Activated CD4-positive, CD25-positive, alpha-beta regulatory T cell (primary cell): Measurements from ENCODE around the gene SLITRK2.

Experiments used
- DNase-seq, 4 experiments: peaks; one replicate each; lab custom pipeline; 2025; lab: John Stamatoyannopoulos, UW

SLITRK2 gene, protein sequence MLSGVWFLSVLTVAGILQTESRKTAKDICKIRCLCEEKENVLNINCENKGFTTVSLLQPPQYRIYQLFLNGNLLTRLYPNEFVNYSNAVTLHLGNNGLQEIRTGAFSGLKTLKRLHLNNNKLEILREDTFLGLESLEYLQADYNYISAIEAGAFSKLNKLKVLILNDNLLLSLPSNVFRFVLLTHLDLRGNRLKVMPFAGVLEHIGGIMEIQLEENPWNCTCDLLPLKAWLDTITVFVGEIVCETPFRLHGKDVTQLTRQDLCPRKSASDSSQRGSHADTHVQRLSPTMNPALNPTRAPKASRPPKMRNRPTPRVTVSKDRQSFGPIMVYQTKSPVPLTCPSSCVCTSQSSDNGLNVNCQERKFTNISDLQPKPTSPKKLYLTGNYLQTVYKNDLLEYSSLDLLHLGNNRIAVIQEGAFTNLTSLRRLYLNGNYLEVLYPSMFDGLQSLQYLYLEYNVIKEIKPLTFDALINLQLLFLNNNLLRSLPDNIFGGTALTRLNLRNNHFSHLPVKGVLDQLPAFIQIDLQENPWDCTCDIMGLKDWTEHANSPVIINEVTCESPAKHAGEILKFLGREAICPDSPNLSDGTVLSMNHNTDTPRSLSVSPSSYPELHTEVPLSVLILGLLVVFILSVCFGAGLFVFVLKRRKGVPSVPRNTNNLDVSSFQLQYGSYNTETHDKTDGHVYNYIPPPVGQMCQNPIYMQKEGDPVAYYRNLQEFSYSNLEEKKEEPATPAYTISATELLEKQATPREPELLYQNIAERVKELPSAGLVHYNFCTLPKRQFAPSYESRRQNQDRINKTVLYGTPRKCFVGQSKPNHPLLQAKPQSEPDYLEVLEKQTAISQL

DNA sequence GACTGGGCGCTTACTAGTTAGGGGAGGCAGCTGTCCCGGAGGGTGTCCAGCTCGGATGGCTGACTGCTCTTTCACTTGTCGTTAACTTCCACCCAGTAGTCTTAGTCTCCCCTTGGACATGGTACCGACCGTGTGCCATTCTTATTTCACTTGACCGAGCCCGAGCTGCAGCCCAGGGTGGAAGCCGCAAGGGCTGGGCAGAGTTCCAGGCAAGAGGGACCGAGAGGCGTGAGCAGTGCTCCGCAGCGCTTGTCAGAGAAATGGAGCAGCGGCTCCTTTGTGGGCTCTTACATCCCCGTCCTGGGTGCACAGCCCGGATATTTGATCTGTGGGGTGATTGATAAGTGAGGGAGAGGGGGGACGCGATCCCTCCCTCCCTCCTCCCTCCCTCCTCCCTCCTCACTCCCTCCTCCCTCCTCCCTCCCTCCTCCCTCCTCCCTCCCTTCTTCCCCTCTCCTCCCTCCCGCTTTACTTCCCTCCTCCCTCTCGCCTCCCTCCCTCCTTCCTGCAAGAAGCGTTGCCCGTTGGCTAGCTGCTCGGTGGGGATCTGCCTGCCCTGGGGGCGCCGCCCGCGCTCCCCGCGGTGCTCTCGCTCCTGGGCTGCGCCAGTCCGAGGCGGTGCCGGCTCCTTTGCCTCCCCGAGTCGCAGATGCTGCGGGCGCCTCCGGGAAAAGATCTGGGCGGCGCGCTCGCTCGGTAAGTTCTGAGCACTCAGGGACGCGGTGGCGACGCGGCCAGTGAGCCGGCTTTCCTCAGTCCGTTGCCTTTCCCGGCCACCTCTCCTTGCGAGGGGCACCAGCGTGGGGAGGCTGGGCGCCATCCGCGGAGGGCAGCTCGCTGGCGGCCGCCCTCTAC is at the start of gene SLITRK2:
SLITRK2 (plus strand) TSS at position 499 of the 855 bp plus-strand sequence. CDS start 4,597 bp downstream, outside the sequence.
- DNase-seq = no peak

DNA sequence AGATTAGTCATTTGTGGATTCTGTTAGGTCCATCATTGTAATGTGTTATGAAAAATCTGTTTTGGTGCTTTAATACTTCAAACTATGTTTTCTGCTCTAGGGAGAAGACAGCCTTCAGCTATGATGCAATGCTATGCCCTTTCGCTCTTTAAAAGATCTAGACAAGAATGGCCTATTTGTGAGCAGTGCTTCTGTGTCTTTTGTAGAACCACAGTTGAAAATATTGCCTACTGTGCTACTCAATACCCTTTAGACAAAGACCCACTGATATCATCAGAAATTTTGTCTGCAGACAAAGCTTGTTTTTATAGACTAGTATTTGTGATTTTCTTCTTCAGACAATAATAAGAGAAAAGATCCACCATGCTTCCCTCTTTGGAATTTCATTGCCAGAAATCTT is 44.6 kb upstream of the SLITRK2 start:
- DNase-seq = no peak

DNA sequence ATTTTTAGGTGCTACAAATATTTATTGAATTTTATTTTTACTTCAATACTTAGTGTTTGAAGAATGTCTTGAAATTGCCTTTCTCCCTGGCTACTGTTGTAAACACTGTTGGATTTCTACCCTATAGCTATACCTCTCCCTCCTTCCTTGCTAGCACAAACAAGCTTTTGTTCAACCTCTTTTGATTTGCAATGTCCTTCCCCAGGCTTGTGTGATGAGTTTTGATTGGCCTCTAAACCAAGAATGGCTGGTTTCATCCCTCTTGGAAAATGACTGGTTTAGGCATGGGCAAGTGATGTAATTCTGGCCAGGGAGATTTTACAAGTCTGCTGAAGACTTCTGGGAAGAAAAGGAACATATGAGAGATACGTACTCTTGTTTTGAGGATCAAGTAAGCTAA is 25.3 kb upstream of the SLITRK2 start:
- DNase-seq = no peak

DNA sequence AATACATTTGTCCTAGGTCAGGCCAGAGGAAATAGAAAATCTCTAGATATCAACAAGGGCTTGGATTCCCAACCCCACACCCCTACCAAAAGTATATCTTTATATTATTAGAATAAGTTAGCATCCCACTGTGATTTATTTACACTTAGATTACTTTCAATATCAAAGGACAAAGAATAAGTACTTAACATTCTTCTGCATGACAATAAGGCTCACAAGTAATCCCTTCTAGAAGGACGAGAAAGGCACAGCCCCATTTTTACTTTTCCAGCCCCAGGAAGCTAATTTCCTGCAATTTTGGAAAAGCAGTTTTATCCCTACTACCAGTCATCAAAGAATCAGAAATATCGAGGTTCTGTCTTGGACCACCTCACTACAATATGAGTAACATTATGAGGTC is 14.1 kb upstream of the SLITRK2 start:
- DNase-seq = no peak

DNA sequence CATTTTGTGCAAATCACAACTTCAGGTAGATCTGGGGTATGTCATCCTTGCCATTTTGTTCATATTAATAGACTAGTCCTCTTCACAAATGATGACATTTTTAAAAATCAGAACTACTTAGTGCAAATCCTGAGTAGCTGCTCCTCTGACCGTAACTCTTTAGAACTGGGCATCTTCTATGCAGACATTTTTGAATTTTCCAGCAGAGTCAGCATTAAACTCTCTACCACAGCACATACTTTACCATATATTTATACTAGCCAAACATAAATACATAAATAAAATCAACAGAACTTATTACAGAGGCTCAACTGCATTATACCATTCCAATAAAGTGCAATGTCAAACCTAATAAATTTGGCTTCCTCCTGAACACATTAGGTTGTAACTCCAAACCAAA is 4.5 kb upstream of the SLITRK2 start:
- no peak for DNase-seq

DNA sequence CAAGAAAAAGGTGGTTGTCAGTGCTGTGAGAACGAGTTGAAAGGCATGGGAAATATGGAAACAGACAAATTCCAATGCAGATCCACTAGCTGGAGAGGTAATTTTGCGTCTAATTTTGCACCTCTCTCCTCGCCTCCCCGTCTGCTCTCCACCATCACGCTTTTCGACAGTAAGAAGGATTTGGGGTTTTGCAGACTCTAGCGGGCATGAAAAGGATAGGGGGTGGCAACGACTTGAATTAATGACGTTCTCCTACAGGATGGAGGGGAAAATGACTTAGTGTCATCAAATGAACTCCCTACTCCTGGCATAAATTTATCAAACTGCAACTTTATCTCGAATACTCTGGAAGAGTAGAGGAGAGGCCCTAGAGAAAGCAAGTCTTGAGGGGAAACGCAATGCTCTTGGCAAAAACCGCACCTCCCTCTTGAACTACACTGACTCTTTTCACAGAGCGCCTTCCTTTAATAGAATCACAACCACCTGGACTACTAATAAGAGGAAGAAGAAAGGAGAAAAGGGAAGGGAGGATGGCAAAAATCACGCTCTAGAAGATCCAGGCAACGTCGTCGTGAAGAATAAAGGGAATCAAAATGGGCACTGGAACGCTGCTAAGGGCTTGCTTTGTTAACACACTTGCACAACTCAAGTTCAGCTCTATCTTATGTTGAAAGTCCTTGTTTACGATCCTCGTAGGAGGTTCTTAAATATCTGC is 871 bp upstream of the SLITRK2 start:
- no peak for DNase-seq

DNA sequence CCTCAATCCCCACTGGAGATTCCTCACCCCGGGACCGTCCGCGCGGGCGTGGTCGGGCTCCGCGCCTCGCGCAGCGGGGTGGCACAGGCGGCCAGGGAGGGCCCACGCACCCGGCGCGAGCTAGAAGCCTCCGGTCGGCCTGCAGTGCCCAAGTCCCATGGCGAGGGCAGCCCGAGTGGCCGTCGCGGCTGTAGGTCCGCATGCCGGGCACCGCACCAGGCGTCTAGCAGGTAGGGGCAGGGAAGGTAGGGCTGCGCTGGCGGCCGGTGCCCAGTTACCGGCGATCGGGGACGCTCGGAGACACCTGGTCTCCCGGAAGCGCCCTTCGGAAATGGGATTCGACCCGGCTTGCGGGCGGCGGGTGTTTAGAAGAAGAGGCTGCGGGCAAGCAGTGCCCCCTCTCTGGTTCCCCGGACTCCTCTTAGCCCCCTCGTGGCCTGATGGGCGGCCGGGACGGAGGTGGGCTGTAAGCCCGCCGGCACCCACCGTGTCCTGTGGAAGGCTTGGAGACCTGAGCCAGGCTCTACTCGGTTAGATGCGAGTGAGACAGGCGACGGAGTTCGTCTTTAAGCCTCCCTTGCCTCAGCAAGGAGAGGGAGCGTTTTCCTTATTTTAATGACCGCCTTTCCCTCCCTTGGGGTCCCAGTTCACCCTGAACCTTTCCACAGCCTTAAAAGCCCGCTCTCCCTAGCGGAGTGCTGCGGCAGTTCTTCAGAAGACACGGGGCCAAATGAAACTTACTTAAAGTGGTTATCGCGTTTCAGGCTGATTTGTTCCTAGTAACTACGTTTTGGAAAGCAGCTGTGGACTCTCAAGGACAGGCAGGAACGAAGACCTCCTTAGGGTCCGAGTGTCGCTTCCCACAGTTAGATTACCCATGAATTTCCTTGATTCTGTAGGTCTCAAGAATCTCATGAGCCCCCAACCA is 821 bp downstream of the SLITRK2 start:
- DNase-seq = no peak

DNA sequence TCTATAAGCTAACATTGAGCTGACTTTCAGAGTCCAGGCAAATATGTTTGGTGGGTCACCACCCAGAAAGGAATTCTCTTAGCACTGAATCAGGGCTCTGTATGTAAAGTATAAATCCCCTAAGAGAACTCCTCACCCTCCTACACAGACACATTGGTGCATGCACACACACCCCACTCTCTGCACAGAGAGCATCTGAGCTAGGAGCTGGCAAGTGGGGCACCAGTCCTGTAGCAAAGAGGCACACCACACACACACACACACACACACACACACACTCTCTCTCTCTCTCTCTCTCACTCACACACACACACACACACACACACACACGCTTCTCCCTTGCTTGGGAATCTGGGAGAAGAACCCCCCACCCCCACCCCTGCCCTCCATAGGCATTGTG is 3.2 kb downstream of the SLITRK2 start:
- DNase-seq = no peak

DNA sequence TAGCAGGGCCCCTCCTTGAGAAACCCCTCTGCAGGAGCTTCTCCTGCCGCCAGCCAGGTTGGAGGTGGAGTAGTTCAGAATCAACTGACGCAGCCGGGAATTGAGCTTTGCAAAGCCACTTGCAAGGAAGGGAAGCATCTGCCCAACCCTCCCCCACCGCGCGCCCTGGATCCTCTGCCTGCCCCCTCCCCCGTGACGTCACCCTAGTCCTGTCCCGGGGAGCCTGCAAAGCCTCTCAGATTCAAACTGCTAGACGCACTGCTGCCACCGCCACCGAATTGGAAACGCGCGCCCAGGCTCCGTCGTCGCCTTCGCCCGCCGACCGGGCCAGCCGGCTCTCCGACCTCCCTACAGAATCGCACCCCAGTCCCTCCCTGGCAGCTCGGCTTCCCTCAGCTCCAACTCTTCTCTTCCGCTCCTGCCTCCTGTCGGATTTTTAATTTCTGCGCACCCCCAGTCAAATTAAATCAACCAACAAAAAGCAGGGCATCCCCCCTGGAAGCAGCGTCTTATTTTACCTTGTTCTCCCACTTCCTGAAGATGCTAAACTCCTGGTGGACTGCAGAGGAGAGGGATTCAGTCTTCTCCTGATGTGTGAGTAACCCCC is 3.8 kb downstream of the SLITRK2 start:
- DNase-seq = no peak

DNA sequence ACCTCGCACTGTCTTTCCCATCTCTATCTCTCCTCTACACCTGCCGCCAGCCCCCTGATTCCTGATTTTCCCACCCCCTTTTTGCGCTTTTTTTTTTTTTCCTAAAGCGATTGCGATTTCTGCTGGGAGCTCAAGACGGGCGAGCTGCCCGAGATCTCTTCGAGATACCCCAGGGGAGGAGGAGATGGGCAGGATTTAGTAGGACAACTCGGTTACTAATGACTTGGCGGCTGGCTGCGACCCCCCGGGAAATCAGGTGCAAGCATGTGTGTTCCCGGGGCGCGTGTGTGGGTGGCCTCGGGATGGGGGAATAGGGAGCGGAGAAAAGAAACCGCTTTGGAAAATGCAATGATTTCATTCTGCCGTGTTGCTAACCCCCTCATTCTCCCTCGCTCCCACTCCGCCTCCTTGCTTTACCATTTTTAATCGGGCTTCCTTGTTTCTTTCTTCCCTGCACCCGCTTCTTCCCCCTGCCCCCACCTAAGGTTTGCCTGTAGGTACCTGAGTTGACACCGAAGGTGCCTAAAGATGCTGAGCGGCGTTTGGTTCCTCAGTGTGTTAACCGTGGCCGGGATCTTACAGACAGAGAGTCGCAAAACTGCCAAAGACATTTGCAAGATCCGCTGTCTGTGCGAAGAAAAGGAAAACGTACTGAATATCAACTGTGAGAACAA is 4.4 kb downstream of the SLITRK2 start:
- DNase-seq = no peak

DNA sequence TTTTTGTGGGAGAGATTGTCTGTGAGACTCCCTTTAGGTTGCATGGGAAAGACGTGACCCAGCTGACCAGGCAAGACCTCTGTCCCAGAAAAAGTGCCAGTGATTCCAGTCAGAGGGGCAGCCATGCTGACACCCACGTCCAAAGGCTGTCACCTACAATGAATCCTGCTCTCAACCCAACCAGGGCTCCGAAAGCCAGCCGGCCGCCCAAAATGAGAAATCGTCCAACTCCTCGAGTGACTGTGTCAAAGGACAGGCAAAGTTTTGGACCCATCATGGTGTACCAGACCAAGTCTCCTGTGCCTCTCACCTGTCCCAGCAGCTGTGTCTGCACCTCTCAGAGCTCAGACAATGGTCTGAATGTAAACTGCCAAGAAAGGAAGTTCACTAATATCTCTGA is 5.5 kb downstream of the SLITRK2 start:
- DNase-seq = no peak

DNA sequence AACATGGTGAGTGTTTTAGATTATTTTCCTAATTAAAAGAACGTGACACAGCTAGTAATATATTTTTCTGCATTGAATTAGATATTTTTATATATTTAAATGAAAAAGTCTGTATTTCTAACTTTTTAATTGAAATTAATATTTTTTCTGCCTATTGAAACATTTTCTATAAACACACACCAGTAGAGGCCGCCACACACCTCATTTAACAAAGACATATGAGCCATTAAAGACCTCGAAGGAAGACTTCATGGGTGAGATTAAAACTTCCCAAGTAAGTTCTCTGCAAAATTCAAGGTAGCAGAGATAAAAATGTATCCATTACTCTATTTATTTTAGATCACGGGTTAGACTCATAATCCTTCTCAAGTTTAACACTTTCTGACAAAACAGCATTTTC is 8.3 kb downstream of the SLITRK2 start:
- no peak for DNase-seq

DNA sequence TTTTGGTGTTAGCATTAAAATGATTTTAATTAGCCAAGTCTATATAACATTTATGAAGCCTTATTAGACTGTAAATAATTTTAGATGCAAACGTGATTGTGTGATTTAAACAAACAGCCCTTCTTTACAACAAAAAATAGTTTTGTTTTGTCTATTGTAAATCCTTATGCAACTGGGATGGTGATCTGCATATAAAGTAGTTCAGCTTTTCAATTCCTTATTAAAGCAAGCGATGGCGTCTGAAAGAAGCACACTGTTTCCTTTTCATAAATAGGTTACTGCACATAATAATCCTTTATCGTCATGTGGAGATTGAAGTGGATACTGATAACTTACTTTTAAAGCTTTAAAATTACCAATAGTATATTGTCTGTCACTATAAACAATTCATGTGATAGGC is 8.8 kb downstream of the SLITRK2 start:
- DNase-seq = no peak

DNA sequence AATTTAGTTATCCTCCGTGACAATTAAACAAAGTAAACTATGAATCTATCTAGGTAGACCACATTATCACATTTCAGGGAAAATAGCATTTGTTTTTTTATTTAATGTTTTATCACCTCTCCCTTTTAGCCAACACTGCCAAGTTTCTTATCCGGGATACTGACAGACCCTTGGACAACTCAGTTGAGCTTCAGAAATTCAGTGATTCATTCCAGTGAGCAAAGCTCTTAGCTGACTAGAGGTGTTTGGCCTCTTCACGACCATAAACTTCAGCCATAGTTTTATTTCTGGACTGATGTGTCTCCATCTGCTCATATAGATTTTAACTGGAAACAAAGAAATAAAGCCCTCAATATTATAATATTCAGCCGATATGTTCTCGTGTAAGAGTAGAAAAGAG is 15.2 kb downstream of the SLITRK2 start:
- DNase-seq = no peak

DNA sequence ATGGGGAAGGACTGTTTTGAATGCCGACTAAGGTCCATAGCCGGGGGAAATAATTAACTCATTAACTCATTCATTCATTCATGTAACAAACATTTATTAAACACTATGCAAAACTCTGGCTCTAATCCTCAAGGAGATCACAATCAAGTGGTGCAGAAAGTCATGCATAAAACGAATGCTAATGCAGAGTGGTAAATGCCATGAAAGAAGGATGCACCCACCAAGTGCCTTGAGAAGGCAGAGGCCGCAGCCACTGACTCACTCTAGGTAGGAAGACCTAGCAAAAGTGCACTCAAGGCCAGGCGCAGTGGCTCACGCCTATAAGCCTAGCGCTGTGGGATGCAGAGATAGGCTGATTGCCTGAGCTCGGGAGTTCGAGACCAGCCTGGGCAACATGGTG is 22.9 kb downstream of the SLITRK2 start:
- DNase-seq = no peak

DNA sequence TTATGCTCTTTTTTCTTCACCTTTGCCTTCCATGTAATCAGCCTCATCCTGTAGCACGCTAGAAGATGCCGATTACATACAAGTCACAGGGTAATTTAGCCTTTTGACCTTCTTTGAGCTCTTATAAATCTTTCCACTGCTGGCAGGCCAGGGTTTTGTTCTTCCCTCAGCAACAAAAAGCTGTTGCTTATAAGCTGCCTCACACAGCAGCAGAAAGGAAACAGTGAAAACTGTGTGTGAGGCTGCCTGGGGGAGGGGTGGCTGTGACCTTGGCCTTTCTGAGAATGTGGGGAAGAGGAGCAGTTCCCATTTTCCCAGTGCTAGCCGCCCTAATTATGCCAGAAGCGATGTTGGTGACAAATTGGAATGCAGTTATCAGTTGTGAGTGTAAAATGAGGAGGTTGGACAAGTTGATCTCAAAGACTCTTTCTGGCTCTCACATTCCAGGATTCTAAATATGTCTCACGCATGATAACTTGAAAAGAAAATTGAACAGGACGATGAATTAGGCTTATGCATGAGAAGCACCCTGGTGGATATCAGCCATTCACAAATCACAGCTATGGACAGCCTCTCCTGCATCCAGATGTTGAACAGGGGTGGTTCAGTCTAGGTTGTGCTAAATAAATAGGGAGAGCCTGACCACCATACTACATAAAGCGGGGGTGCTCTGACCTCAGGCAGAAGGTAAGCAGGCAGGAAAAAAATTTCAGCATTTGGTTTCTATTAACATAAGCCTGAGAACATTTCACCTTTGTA is 25.7 kb downstream of the SLITRK2 start:
- DNase-seq = no peak

DNA sequence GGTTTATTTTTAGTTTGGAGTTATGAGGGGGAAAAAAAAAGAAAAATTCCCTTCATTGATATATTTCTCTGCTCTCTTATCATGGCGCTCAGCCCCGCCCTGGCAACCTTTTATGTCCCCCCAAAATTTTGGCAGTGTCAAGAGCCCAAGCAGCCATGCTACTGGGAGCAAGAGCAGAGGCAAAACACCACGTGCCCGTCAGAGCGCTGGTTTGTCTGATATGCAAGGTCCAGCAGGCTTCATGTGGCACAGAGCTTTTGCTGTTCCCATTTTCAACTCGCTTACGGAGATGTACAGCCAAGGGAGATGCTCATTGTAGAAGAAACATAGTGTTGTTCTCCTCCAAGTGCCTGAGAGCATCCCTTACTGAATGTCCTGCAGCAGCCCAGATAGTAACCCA is 27.3 kb downstream of the SLITRK2 start:
- DNase-seq = no peak

DNA sequence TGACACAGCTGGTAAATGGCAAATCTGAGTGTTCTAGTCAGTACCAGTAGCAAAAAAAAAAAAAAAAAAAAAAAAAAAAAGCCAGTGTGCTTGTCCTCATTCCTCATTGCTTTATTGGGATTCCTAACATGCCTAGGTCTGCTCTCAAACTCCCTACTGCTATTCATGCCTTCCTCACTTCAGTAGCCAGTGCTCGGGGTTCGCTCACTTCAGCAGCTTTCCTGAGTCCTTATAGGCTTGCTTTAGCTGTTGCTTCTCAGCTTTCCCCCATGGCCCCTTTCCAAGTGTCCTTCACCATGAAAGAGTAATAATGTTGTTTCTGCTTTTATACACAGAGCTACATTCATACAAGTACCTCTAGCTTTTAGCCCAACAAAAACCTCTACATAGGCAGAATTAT is 30.8 kb downstream of the SLITRK2 start:
- no peak for DNase-seq

DNA sequence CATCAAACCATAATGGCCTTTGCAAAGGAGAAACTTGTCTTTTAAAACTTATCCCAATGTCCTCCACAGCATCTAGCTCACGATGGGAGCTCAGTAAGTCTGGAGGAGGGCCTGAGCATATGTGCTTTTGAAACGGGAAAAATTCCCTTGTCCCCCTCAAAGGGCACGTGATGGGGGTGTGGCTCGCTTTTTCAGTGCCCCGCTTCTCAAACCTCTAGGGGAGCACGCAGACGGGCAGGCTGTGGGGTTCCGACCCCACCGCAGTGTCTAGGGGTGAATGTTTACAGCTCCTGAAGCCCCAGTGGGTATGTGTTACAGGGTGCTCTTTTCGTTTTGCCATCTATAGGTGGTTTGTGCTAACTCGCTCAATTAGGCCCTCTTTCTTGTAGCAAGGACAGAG is 31.2 kb downstream of the SLITRK2 start:
- no peak for DNase-seq
